NT2/D1 (cell line): Measurements from ENCODE around the gene PARN.

Experiments
- SUZ12 ChIP-seq: IDR thresholded peaks from 2 replicates; pipeline ENCODE4 v1.6.1; 2011; ENCODE audit not compliant: insufficient read length, insufficient read depth; ENCODE audit errors: extremely low read depth
- ZNF274 ChIP-seq: IDR thresholded peaks from 2 replicates; pipeline ENCODE4 v1.6.1; 2011; ENCODE audit warnings: mild to moderate bottlenecking, low read depth, low read length

DNA sequence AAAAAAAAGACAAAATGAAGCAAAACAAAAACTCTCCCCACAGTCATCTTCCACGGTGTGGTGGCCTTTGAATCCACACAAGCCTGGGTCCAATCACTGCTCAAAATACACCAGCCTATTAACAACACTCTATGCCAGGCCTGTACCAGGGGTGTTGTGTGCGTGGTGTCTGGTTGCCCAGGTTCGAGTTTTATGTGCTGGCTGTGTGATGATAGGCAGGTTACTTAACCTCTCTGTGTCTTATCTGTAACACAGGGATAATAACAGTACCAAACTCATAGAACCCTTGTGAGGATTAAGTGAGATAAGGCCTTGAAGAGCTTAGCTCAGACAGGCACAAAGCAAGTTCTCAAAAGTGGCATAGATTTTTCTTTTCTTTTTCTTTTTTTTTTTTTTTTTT, 235.2 kb downstream of the PARN start:
- no peak for TF ChIP-seq ZNF274
- TF ChIP-seq SUZ12 = no peak
